SH-SY5Y (cell line): ENCODE measurements around the gene CDS2.

ENCODE experiments used
- GATA2 ChIP-seq: IDR thresholded peaks from 2 replicates; pipeline ENCODE4 v1.6.1; 2011; ENCODE audit warnings: mild to moderate bottlenecking, low read depth, low read length
- GATA3 ChIP-seq: IDR thresholded peaks from 2 replicates; pipeline ENCODE4 v1.6.1; 2011; ENCODE audit warnings: low read depth, mild to moderate bottlenecking, low read length, moderate library complexity

DNA sequence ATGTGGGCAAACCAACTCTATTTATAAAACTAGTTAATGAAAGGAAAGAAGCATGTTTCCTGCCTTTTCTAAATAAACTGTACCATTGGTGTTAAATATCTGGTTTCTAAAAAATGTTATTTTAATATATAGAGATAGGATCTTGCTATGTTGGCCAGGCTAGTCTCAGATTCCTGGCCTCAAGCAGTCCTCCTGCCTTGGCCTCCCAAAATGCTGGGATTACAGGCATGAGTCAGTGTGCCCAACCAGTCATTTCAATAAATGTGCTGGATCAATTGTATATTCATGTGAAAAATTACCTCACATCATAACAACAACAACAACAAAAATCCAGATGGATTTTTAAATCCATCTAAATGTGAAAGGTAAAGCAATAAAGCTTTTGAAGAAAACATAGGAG is 80.3 kb downstream of the CDS2 start:
- TF ChIP-seq GATA3 (no peak), GATA2 (no peak)
